M059J (cell line): ENCODE measurements around the gene PCDHB9. TPM values are rescaled to one million over a fixed set of nuclear protein-coding genes. Genes with fewer than 3 reads are reported as not detected.
"Not testable (repeated sequence)": the region's sequence is repeated elsewhere in the genome, so short reads cannot be mapped to it uniquely, and the experiment has no call there.

Source experiments
- DNase-seq: peaks from one replicate; pipeline ENCODE4 v3.0.0-alpha.2; 2012; ENCODE audit warnings: low read depth
- total RNA-seq: library from RNA; depleted of rRNA; stranded (reverse); fragments of >200 nt; shearing (Covaris generic); gene quantifications from 2 replicates; pipeline ENCODE4 v1.2.3, GENCODE V29; 2014; rRNA removed

The PCDHB9 gene
- 1.6 and 9.3 TPM in 2 replicates for total RNA-seq

- peak; percentile 56 for DNase-seq
Measured at GRCh38 chr5:141186897-141187512, at the start of gene PCDHB9. Gene PCDHB9 (plus strand): TSS chr5:141187161. CDS start chr5:141187319, 158 bp downstream.

- not testable (repeated sequence) for DNase-seq
Measured at GRCh38 chr5:141137346-141137745, 49.6 kb upstream of the PCDHB9 start.

GRCh38 chr5:141149812-141150211, 37.1 kb upstream of the PCDHB9 start, which contains the start of gene PCDHB6:
Gene PCDHB6 (plus strand): TSS chr5:141150057. CDS start chr5:141150258, 201 bp downstream.
- DNase-seq = peak; percentile 56

- no peak for DNase-seq
Measured at GRCh38 chr5:141150224-141150992, 36.6 kb upstream of the PCDHB9 start.

- no peak for DNase-seq
Measured at GRCh38 chr5:141150993-141151325, 36.0 kb upstream of the PCDHB9 start.

- not testable (repeated sequence) for DNase-seq
Measured at GRCh38 chr5:141151632-141152031, 35.3 kb upstream of the PCDHB9 start.

GRCh38 chr5:141152096-141152495, 34.9 kb upstream of the PCDHB9 start:
- DNase-seq = not testable (repeated sequence)

GRCh38 chr5:141155540-141156374, 31.2 kb upstream of the PCDHB9 start:
- DNase-seq = peak; percentile 61

- not testable (repeated sequence) for DNase-seq
Measured at GRCh38 chr5:141157356-141157755, 29.6 kb upstream of the PCDHB9 start.

GRCh38 chr5:141157901-141158300, 29.1 kb upstream of the PCDHB9 start:
- DNase-seq = not testable (repeated sequence)

GRCh38 chr5:141172381-141173204, 14.4 kb upstream of the PCDHB9 start, which contains the start of gene PCDHB7:
Gene PCDHB7 (plus strand): TSS chr5:141172644. CDS start chr5:141172836, 192 bp downstream.
- peak; percentile 68 for DNase-seq

- DNase-seq = not testable (repeated sequence)
Measured at GRCh38 chr5:141174291-141175104, 12.5 kb upstream of the PCDHB9 start.

- no peak for DNase-seq
Measured at GRCh38 chr5:141175933-141176332, 11.0 kb upstream of the PCDHB9 start.

- not testable (repeated sequence) for DNase-seq
Measured at GRCh38 chr5:141177577-141178191, 9.3 kb upstream of the PCDHB9 start, which contains the start of gene PCDHB8. Gene PCDHB8 (plus strand): TSS chr5:141177790. CDS start chr5:141178035, 245 bp downstream.

GRCh38 chr5:141179371-141179770, 7.6 kb upstream of the PCDHB9 start:
- not testable (repeated sequence) for DNase-seq

- DNase-seq = not testable (repeated sequence)
Measured at GRCh38 chr5:141179876-141180275, 7.1 kb upstream of the PCDHB9 start.

GRCh38 chr5:141180313-141180712, 6.6 kb upstream of the PCDHB9 start:
- DNase-seq = no peak

GRCh38 chr5:141182248-141182647, 4.7 kb upstream of the PCDHB9 start, which contains the start of gene PCDHB16:
Gene PCDHB16 (plus strand): TSS chr5:141182387. CDS start chr5:141182560, 173 bp downstream.
- peak; percentile 71 for DNase-seq

GRCh38 chr5:141184117-141184855, 2.7 kb upstream of the PCDHB9 start:
- not testable (repeated sequence) for DNase-seq
